DND-41 (cell line): ENCODE measurements around the gene FHIT.

ENCODE experiments used
- ATAC-seq: fragments of 200-7000 bp; cut with Tn5 transposase; 3 replicates; pipeline ENCODE4 v1.9.1; 2021; ENCODE audit warnings: low read depth; ENCODE audit not compliant: insufficient read depth
- DNase-seq: peaks from one replicate; pipeline ENCODE4 v3.0.0-alpha.2; 2020
- H2AFZ ChIP-seq: 2 replicates; pipeline ENCODE4 v1.6.0; 2012; ENCODE audit warnings: low read depth, low read length
- H3K27ac ChIP-seq: 2 replicates; pipeline ENCODE4 v1.5.1; 2012; ENCODE audit warnings: low read length, inconsistent platforms
- H3K27me3 ChIP-seq: fragments of 200-600 bp; sonication (generic); 2 replicates; pipeline ENCODE4 v1.6.0; 2012; ENCODE audit warnings: low read length, mild to moderate bottlenecking, inconsistent platforms; ENCODE audit not compliant: insufficient read depth, poor library complexity
- H3K36me3 ChIP-seq: 2 replicates; pipeline ENCODE4 v1.5.1; 2012; ENCODE audit warnings: low read length, inconsistent platforms; ENCODE audit not compliant: insufficient read depth
- H3K4me1 ChIP-seq: 2 replicates; pipeline ENCODE4 v1.5.1; 2012; ENCODE audit warnings: mild to moderate bottlenecking, low read length; ENCODE audit not compliant: insufficient read depth
- H3K4me2 ChIP-seq: 2 replicates; pipeline ENCODE4 v1.6.0; 2012; ENCODE audit warnings: mild to moderate bottlenecking, moderate library complexity, low read length, inconsistent platforms; ENCODE audit not compliant: insufficient read depth
- H3K4me3 ChIP-seq, 2 experiments: fragments of 200-600 bp in 1 of 2; shearing (Covaris generic) in 1 of 2; 2 replicates each; pipeline ENCODE4 v1.5.1; 2012 to 2016; ENCODE audit warnings: inconsistent platforms in 2 of 2, low read length in 2 of 2, mild to moderate bottlenecking in 2 of 2, low read depth in 1 of 2, moderate library complexity in 1 of 2
- H3K79me2 ChIP-seq: 2 replicates; pipeline ENCODE4 v1.6.0; 2012; ENCODE audit warnings: low read length, inconsistent platforms; ENCODE audit not compliant: insufficient read depth
- H3K9ac ChIP-seq: 2 replicates; pipeline ENCODE4 v1.6.0; 2012; ENCODE audit warnings: low read depth, mild to moderate bottlenecking, inconsistent platforms, low read length, moderate library complexity
- H3K9me3 ChIP-seq: 2 replicates; pipeline ENCODE4 v1.5.1; 2012; ENCODE audit warnings: low read length, moderate library complexity, mild to moderate bottlenecking, inconsistent platforms; ENCODE audit not compliant: insufficient read depth, severe bottlenecking
- H4K20me1 ChIP-seq: 2 replicates; pipeline ENCODE4 v1.6.0; 2012; ENCODE audit warnings: low read length; ENCODE audit not compliant: insufficient read depth
- EZH2 ChIP-seq: IDR thresholded peaks from 3 replicates; pipeline ENCODE4 v1.6.1; 2012; ENCODE audit warnings: borderline replicate concordance, low read depth, mild to moderate bottlenecking, moderate library complexity, low read length, inconsistent platforms; ENCODE audit not compliant: severe bottlenecking
- TF ChIP-seq, protein P1 (sequence below): IDR thresholded peaks from 2 replicates; pipeline ENCODE4 v1.5.1; 2012; ENCODE audit warnings: borderline replicate concordance, low read length, moderate library complexity, mild to moderate bottlenecking; ENCODE audit not compliant: poor library complexity, severe bottlenecking; ENCODE audit errors: extremely low read depth

Gene FHIT

DNA sequence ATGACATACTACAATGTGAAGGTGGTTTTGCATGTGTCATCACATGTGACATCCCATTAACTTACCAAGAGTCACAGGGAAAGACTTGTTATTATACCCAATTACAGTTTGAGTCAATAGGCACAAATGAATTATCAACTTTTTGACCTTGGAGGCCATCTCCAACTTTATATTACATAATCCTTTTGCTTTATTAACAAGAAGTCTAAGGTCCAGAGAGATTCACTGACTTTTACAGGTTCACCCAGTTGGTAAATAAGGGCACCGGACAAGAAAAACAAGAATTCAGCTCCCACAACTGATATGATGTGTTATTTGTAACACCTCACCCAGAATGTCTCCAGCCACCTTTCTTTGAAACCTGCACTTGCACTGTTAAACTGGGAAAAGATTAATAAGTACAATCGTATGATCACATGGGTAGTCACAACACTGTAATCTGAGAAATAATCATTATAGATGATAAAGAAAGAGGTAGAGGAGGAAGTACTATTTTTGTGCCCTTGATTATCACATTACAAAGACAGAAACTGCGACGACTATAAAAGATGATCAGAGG lies 928.9 kb downstream of the FHIT start:
- no peak for ATAC-seq
- no peak overlapping the region for H3K27ac ChIP-seq
- no peak overlapping the region for H2AFZ ChIP-seq
- peaks cover 16% of the 10 kb centered on the region for H3K4me1 ChIP-seq
- H3K27me3 ChIP-seq = no peaks in the 10 kb centered on the region
- no peak for DNase-seq
- no peak overlapping the region for H3K4me3 ChIP-seq
- no peak overlapping the region for H3K9ac ChIP-seq
- H3K79me2 ChIP-seq = no peaks in the 10 kb centered on the region
- no peaks in the 10 kb centered on the region for H3K9me3 ChIP-seq
- no peaks in the 10 kb centered on the region for H3K36me3 ChIP-seq
- no peak overlapping the region for H3K4me2 ChIP-seq
- no peak for TF ChIP-seq EZH2
- TF ChIP-seq, protein P1, sequence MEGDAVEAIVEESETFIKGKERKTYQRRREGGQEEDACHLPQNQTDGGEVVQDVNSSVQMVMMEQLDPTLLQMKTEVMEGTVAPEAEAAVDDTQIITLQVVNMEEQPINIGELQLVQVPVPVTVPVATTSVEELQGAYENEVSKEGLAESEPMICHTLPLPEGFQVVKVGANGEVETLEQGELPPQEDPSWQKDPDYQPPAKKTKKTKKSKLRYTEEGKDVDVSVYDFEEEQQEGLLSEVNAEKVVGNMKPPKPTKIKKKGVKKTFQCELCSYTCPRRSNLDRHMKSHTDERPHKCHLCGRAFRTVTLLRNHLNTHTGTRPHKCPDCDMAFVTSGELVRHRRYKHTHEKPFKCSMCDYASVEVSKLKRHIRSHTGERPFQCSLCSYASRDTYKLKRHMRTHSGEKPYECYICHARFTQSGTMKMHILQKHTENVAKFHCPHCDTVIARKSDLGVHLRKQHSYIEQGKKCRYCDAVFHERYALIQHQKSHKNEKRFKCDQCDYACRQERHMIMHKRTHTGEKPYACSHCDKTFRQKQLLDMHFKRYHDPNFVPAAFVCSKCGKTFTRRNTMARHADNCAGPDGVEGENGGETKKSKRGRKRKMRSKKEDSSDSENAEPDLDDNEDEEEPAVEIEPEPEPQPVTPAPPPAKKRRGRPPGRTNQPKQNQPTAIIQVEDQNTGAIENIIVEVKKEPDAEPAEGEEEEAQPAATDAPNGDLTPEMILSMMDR = no peak
- no peaks in the 10 kb centered on the region for H4K20me1 ChIP-seq

DNA sequence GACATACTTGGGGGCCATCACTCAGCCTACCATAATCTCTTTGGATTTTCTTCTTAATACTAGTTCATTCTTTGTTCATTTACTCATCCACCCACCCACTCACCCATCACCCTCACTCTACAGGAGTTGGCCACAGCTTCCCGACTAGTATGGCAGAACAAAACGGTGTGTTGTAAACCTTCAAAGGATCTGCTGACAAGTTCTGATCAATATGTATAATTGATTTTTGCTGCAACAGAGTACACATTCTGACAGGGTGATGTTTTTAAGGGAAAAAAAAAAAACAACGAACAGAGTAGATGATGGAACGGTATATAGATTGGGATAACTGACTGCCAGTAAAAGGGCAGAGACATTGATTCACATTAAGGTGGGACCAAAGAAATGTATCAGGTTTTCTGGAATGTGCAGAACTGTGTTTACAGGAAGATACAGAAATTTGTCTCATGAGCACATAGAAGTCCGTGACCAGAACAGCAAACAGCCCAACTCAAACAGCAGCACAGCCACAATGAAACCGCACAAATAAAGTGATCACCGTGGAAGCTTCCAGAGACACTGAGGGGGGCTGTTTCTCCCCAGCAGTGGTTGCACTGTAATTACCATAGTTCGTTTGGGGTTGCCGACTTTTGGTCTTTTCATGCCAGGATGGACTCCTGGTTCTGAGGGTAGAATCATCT lies 931.9 kb downstream of the FHIT start:
- ATAC-seq (no peak), DNase-seq (no peak)
- no peaks in the 10 kb centered on the region for H4K20me1 ChIP-seq
- no peaks in the 10 kb centered on the region for H3K27me3 ChIP-seq
- no peaks in the 10 kb centered on the region for H3K79me2 ChIP-seq
- no peak overlapping the region for H3K4me2 ChIP-seq
- H3K4me3 ChIP-seq = no peak overlapping the region
- TF ChIP-seq EZH2 = no peak
- TF ChIP-seq, protein P1 = no peak
- H3K9ac ChIP-seq = no peak overlapping the region
- H3K4me1 ChIP-seq = peaks cover 6% of the 10 kb centered on the region
- no peak overlapping the region for H2AFZ ChIP-seq
- no peaks in the 10 kb centered on the region for H3K9me3 ChIP-seq
- H3K36me3 ChIP-seq = no peaks in the 10 kb centered on the region
- no peak overlapping the region for H3K27ac ChIP-seq

DNA sequence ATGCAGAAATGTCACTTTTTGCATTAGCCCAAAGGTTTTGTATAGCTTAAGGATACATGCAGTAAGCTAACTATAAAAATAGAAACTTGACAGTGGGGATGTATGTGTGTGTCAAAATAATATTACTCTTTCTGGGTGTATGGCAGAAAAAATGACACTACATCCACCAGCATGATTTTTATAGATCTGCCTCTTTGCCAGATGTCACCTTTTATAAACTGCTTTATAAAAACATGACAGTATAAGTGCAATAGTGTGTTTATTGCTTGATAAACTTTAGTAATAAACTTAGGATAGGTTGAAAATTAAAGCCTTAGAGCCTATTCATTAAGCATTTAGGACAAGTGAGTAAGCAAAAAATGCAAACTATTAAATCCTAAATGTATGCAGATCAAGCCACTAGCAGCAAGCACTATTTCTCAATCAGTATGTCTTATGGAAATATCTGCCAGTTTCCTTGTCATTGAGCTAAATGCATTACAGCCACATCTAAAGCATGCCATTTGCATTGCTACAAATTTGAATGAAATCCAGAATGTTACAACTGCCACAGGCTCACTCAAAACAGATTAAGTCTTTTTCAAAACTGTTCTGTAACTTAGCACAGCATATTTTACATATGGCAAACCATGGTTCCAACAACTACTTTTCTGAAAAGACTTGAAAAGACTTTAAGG lies 935.0 kb downstream of the FHIT start:
- Histone ChIP-seq H3K4me2 (no peak overlapping the region), H4K20me1 (no peaks in the 10 kb centered on the region), H3K9ac (no peak overlapping the region), H3K4me3 (no peak overlapping the region), H3K27me3 (no peaks in the 10 kb centered on the region), H3K4me1 (peaks cover 17% of the 10 kb centered on the region), H3K9me3 (no peaks in the 10 kb centered on the region), H2AFZ (no peak overlapping the region), H3K79me2 (no peaks in the 10 kb centered on the region), H3K36me3 (no peaks in the 10 kb centered on the region), H3K27ac (no peak overlapping the region)
- DNase-seq = no peak
- TF ChIP-seq EZH2 = no peak
- TF ChIP-seq, protein P1 = no peak
- ATAC-seq = no peak
